ENCODE results near the gene SLC35E4. TPM values are rescaled to one million over a fixed set of nuclear protein-coding genes. Genes with fewer than 3 reads are reported as not detected.
"Not testable (repeated sequence)": the region's sequence is repeated elsewhere in the genome, so short reads cannot be mapped to it uniquely, and the experiment has no call there.

Gene SLC35E4
- total RNA-seq (8.7 and 12.2 TPM in 2 replicates), polyA plus RNA-seq (7.6 and 8.2 TPM in 2 replicates)

- Histone ChIP-seq H3K36me3 (no peaks in the 10 kb centered on the region), H3K9me3 (ENCODE audit: low read depth) (no peaks in the 10 kb centered on the region), H3K4me3 (peak within 1 kb of the TSS; percentile 36), H3K27ac (peak within 1 kb of the TSS; percentile 11), H3K4me1 (ENCODE audit: low read depth) (peaks cover 2% of the 10 kb centered on the region), H3K27me3 (no peaks in the 10 kb centered on the region)
- TF ChIP-seq CTCF (IDR thresholded peaks at IDR 0.05; ENCODE audit: low read depth, low read length) = peak; percentile 36
- DNase-seq (ENCODE audit: low read depth in 1 of 2, low spot score in 1 of 2) = peak; percentile 93 to 95
These were observed at the start of gene SLC35E4 for GRCh38 chr22:30635273-30636225. SLC35E4 (plus strand) TSS chr22:30635781; CDS start chr22:30636451, 670 bp downstream.

- TF ChIP-seq CTCF (IDR thresholded peaks at IDR 0.05; ENCODE audit: low read depth, low read length) = no peak
- Histone ChIP-seq H3K27ac (no peak overlapping the region), H3K36me3 (peaks cover 40% of the 10 kb centered on the region), H3K9me3 (ENCODE audit: low read depth) (no peaks in the 10 kb centered on the region), H3K4me3 (no peak overlapping the region), H3K4me1 (ENCODE audit: low read depth) (peaks cover 7% of the 10 kb centered on the region), H3K27me3 (no peaks in the 10 kb centered on the region)
- no peak for DNase-seq (ENCODE audit: low read depth in 1 of 2, low spot score in 1 of 2)
These were observed 49.2 kb upstream of the SLC35E4 start for GRCh38 chr22:30586414-30586813.

GRCh38 chr22:30591191-30591587 lies 44.4 kb upstream of the SLC35E4 start:
- Histone ChIP-seq H3K36me3 (peaks cover 22% of the 10 kb centered on the region), H3K27ac (peak overlapping the region; percentile 92), H3K27me3 (peaks cover 18% of the 10 kb centered on the region), H3K9me3 (ENCODE audit: low read depth) (no peaks in the 10 kb centered on the region), H3K4me3 (peak overlapping the region; percentile 62), H3K4me1 (ENCODE audit: low read depth) (peaks cover 7% of the 10 kb centered on the region)
- DNase-seq (ENCODE audit: low read depth in 1 of 2, low spot score in 1 of 2) = peak in 1 of 2 donors; percentile 56
- TF ChIP-seq CTCF (IDR thresholded peaks at IDR 0.05; ENCODE audit: low read depth, low read length) = no peak

- H3K4me1 ChIP-seq (ENCODE audit: low read depth) = peaks cover 7% of the 10 kb centered on the region
- peak within 1 kb of the TSS; percentile 92 for H3K27ac ChIP-seq
- H3K4me3 ChIP-seq = peak within 1 kb of the TSS; percentile 62
- no peaks in the 10 kb centered on the region for H3K9me3 ChIP-seq (ENCODE audit: low read depth)
- peaks cover 18% of the 10 kb centered on the region for H3K27me3 ChIP-seq
- DNase-seq (ENCODE audit: low read depth in 1 of 2, low spot score in 1 of 2) = peak; percentile 100
- TF ChIP-seq CTCF (IDR thresholded peaks at IDR 0.05; ENCODE audit: low read depth, low read length) = no peak
- H3K36me3 ChIP-seq = peaks cover 17% of the 10 kb centered on the region
These were observed 43.8 kb upstream of the SLC35E4 start, which contains the start of gene PES1 for GRCh38 chr22:30591588-30592359. PES1 (minus strand) TSS chr22:30591910; CDS start chr22:30591833, 77 bp downstream.

GRCh38 chr22:30592360-30592713 lies 43.2 kb upstream of the SLC35E4 start:
- H3K27ac ChIP-seq; H3K9me3 ChIP-seq (ENCODE audit: low read depth): not testable (repeated sequence)

More at GRCh38 chr22:30592360-30592713, 43.2 kb upstream of the SLC35E4 start:
- not testable (repeated sequence) for DNase-seq (ENCODE audit: low read depth in 1 of 2, low spot score in 1 of 2); H3K4me1 ChIP-seq (ENCODE audit: low read depth)
- Histone ChIP-seq H3K4me3 (peak overlapping the region; percentile 6), H3K27me3 (peaks cover 18% of the 10 kb centered on the region), H3K36me3 (peaks cover 11% of the 10 kb centered on the region)
